Left colon (tissue), 2 donors: Measurements from ENCODE around the gene LIPN. TPM values are rescaled to one million over a fixed set of nuclear protein-coding genes. Genes with fewer than 3 reads are reported as not detected.

ENCODE experiments used
- ATAC-seq: fragments of 200-7000 bp; cut with Tn5 transposase; one replicate; pipeline ENCODE4 v1.9.1; 2020; ENCODE audit warnings: mild to moderate bottlenecking, moderate library complexity
- DNase-seq, 2 donors: peaks; one replicate each; pipeline ENCODE4 v3.0.0-alpha.2; 2020
- intact Hi-C, 2 donors: fragments of 100-400 bp; cut with DNase I in 1 of 2; cut with micrococcal nuclease in 1 of 2; formaldehyde crosslinking; loops; one replicate each; pipeline versions ENCODE4 v1.11.2 to v1.14.0; 2022; cut with DNase I, micrococcal nuclease
- total RNA-seq, 2 donors: library from RNA; stranded (reverse); fragmentation: NEBNext Ultra II Directional; extraction: Animal tissue kit (Norgen Biotek cat#: 25700); gene quantifications; one replicate each; pipeline ENCODE4 v1.2.1, GENCODE V29; 2021
- donor health status: DM: no; HTN: no; CAD: no.
- donor health status: DM: yes; HTN: yes; CAD: no.

Gene LIPN
- total RNA-seq, 2 donors from 2014 or later: not detected

DNA sequence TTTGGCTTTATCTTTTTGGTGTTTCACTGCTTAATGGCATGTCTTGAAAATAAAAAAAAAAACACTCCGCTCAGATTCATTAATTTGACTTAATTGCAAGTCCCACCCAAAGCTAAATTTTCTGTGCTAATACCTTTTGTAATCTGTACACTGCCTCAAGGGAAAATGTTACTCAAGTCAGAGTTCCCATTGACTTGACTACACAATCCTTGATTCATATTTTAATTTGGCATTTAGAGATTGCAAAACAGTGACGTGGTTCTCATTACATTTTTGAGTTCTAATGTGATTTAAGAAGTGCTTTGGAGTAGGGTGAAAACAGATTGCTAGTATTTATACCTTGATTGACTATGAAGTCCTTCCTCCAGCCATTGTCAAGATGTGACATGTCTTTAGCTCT, 21.4 kb downstream of the LIPN start:
- ATAC-seq: no peak
- intact Hi-C loops: no loop called here
- DNase-seq: no peak

DNA sequence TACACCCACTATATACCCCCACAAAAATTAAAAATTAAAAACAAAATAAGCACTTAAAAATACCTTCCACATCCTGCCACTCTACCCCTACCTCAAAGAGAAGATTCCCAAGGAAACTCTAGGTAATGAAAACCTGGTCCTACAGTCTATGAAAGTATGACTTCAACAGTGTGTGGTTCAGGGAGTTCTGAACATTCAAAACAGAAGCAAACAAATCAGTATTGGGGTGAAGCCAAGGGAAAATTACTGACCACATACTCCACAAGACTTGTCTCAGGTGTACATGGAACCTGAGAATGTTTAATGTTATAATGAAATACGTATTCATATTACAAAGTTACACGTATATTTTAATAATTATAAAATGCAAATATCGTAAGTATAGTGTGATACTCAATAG, 22.4 kb downstream of the LIPN start:
- intact Hi-C loops: no loop called here
- DNase-seq (no peak), ATAC-seq (no peak)

DNA sequence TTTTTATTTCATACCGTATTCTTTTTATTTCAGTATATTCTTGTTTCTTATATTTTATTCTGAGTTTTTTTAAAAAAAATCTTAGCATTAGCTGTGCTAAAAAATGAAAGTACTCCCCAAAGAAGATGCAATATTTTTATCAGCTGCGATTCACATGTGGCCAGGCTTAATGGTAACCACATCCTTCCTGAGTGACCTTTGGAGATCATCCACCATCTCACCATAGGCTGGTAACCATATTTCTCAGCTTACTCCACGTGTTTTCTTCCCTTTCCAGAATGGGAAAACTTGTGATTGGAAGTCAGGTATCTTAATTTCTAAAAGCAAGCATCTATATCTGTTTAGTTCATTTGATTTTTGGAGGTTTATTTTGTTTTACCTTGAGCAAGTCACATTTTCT, 23.9 kb downstream of the LIPN start:
- intact Hi-C loops: no loop called here
- no peak for ATAC-seq
- DNase-seq: no peak

DNA sequence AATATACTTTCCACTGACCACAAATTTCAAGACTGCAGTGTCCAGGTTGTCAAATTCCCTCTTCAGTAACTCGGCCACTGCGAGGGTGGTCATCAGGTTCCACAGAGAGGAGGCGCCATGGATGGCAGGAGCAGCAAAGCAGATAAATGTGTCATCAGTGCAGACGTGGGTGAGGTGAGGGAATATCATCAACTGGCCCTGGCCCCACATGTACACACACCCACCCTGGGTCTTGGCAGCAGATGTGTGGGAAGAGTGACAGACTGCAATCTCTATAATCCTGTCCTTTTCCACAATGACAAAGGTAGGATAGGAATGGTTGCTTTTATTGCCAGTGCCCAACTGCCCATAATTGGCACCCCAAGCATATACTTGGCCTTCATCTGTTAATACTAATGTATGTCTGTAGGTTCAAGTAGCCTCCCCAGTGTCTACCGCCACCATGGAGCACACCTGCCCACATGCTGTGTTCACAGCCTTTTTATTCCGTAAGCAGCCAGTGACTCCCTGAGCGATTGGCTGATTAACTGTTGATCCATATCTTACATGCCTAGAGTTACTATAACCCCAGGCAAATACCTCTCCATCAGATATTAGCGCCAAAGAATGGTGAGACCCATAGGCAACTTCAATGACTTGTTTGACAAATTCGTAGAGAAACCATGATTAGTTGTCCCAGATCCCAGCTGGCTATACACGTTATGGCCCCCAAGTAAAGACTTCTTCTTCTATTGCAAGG, 26.4 kb downstream of the LIPN start:
- ATAC-seq (no peak), DNase-seq (no peak)
- intact Hi-C loops: no loop called here

DNA sequence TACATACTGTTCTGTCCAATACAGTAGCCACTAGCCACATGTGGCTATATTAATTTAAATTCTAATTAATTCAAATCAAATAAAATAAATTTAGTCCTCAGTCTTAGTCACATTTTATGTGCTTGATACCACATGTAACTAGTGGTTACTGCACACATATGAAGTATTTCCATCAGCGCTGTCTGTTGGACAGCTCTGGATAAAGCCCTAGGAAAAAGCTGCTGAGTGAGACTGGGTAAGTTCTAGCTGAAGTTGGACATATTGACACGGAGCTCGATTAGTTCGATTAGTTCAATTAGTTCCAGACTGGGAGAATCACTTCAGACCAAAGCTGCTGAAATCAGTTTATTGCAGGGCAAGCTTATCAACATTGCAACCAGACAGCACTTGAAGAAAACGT, 27.6 kb downstream of the LIPN start:
- DNase-seq: no peak
- intact Hi-C loops: no loop called here
- ATAC-seq: no peak

DNA sequence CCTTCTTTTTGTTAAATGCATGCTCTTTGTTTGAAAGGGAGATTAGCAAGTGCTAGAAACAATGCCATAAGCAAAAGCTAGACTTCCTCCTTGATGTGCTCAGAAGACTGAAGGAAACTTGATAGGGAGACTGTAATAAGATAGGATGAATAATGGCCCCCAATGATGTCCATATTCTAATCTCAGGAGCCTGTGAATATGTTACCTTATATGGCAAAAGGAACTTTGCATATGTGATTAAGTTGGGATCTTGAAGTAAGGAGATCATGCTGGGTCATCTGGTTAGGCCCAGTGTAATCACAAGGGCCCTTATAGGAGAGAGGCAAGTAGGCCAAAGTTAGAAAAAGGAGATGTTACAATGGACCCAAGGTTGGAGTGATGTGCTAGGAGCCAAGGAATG, 29.1 kb downstream of the LIPN start:
- ATAC-seq: no peak
- intact Hi-C loops: no loop called here

DNA sequence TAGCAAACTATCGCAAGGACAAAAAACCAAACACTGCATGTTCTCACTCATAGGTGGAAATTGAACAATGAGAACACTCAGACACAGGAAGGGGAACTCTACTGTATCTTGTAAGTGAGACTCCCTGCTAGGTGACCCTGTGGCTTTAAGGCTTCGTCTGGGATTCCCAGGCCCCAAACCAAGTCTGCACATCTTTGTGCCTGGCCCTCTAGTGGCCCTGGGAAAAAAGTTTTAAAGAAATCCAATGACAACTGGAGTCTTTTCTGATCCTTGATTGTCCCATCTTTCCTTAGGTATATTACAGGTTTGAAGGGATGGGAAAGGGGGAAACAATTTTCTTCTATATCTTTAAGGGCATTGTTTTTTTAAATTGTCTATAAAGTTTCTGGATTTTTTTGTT, 32.1 kb downstream of the LIPN start:
- peak; percentile 62 for ATAC-seq

More for the DNA sequence above, 29.1 kb downstream of the LIPN start:
- no peak for DNase-seq

DNA sequence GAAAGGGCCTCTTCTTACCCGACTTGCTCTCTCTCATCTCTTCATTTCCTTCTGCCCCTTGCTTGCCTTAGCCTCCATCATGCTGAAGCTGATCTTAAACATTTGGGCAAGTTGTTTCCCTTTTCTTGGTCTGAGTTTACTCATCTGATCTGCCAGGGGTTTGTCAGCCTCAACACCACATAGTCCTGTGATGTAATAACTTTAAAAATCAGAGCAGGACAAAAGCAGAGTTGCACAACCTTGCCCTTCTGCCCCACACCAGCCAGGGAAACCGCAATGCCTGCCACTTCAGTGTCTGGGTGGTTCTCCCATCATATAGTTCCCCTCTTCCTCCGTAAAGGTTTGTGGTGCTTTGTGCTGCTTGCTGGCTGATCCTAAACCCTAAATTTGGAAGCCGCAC, 32.8 kb downstream of the LIPN start:
- ATAC-seq (no peak), DNase-seq (peak; percentile 4 to 23)
- intact Hi-C loops: no loop called here

More for the DNA sequence above, 32.1 kb downstream of the LIPN start:
- DNase-seq: peak in 1 of 2 donors; percentile 5
- intact Hi-C loops: no loop called here

DNA sequence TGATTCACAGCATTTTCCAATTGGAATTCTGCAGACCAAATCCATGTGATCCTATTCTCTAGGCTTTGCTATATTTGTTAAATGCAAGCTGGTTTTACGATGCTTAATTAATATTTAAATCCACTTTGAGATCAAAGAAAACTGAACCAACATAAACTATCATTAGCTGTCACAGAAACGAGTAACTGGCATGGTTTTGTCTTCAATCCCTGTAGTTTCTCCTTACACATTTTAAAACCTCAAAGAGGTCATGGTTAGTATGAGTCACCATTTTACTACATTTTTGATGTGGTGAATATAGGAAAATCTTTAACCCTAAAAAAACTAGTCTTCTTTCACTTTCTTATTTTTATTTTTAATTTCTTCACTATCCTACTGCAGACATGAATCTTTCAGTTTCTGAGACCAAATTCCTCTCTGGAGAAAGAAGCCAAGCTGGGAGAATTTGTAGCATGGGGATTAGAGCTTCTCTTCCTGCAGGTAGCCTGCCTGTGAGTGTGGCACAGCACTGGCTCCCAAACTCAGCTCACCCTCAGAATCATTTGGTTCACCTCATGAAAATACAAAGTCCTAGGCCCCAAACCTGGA, 34.0 kb downstream of the LIPN start:
- intact Hi-C loops: no loop called here
- no peak for ATAC-seq
- DNase-seq: no peak

DNA sequence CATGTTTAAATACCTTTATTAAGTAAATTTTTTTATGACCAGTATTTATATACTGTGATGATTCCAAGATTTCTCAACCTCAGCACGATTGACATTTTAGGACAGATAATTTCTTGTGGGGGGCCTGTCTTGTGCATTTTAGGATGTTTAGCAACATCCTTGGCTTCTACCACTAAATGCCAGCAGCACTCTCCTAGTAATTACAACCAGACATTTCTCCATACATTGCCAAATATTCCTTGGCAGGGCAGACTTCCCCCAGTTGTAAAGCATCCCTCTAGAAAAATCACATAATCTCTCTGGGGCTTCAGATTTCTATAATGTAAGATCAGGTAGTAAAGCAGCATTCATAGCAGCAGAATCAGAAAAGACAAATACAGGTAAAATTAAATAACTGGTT, 34.9 kb downstream of the LIPN start:
- no peak for ATAC-seq
- DNase-seq: no peak
- intact Hi-C loops: no loop called here

DNA sequence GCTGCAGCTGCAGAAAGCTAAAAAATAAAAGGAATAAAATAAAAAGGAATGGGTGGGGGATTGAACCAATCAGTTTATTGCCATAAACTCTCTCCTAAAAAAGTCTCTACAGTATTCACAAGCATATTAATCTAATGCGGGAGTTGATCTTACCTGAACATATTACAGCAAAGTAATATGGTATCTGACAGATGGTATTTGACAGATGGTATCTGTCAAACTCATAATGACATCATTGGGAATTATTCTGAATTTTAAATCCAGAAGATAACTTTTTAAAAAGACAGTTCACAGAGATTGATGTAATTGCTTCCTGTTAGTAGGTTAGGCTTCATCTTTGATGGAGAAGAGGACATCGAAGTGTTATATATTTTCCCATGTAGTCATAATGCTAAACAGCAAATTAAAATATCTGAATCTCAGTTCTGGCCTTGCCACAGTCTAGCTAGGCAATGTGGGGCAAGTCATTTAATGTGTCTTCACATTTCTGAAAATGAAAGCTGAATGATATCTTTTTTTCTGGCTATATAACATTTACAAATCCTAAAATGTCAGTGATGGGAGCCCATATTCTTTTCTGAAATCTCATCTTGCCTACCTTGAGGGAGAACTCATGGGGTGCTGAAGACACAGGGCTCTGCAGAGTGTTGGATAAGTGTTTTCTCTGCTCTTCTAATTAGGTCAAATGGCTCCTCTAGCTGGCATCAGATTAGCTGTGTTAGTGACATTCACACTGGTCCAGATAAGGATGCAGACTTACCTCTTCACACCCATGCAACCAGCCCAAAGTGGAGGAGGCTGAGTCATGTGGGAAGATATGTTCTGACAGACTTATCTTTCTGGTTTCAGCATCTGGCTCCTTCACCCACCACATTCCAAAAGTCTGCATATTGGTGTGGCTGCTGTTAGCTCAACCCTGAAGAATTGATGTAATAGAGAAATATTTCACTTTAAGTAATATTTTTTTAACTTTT, 40.6 kb downstream of the LIPN start:
- no peak for DNase-seq
- intact Hi-C loops: no loop called here
- ATAC-seq: no peak

DNA sequence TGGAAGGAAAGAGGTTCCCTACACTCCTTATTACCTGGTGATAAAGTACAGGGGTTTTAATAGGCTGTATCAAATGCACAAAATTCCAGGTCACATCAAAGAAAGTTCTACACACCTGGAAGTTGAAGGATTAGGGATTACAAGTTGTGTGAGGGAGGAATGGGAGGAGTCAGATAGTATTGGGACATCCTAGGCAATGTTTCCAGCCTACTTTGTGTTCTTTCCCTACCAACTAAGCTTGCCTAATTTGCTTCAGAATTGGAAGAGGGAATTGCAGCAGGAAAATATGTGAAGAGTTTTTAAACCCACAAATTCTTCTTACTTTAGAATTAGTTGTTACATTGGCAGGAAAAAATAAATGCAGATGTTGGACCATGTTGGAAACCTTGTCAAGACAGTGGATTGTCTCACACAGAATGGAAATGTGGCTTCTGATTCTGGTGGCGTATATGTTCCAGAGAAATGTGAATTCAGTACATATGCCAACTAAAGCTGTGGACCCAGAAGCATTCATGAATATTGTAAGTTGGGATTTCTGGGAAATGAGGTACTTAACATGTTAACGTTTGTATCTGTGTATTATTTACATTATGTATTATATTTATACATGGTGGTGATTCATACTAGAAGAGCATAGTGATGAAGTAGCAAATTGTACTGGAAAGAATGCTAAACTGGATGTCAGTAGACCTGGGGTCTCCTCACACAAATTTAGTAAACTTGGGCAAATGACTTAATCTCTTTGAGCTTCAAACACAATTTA, 42.9 kb downstream of the LIPN start, which contains the start of gene LIPM:
LIPM (plus strand) TSS at position 208 of the 763 bp plus-strand sequence; CDS start at position 375, 167 bp downstream.
- ATAC-seq: no peak
- intact Hi-C loops: no loop called here
- no peak for DNase-seq

DNA sequence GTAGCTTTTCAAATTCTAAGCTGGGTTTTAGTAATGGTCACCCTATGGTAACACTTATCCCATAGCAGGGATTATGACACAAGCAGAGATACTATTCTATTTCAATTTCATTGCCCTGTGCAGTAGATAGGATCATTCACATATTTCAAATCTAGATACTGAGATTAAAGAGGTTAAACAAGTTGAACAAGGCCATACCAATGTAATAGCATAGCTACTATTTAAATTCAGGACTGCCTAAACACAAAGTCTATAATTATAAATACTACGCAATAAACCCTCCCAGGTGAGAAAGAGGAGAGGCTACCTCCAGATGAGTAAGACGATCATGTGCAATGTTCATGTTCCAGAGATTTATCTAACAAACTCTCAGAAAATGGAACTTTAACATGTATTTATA, 43.8 kb downstream of the LIPN start:
- ATAC-seq: no peak
- DNase-seq: no peak
- intact Hi-C loops: no loop called here

DNA sequence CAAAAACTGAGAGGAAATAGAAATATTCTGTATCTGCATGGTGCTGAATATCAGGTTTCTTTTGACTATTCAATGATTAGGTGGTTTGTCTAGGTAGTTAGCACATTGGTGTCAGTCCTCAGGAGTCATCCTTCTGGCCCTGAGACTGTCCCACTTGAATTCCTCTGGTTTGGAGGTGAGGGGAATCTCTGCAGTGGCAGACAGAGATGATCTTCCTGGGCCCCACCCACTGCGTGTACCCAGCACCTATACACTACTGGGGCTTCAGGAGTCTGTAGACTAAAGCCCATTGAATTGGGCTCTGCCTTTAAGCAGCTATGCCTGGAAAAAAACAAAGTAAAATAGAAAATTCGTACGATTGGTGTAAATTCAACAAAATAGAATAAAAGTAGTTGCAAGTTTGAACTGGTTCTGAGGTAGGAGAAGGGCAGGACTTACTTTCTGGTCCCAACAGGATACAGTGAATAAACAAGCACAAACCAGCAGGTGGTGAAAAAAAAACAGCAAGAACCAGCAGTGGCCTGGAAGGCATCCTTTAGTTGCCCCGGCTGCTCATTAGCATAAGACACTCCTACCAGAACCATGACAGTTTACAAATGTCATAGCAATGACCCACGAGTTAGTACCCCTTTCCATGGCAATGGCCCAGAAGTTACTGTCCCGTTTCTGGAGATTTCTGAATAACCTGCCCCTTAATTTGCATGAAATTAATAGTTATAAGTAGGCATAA, 44.4 kb downstream of the LIPN start:
- ATAC-seq (no peak), DNase-seq (no peak)
- intact Hi-C loops: no loop called here

DNA sequence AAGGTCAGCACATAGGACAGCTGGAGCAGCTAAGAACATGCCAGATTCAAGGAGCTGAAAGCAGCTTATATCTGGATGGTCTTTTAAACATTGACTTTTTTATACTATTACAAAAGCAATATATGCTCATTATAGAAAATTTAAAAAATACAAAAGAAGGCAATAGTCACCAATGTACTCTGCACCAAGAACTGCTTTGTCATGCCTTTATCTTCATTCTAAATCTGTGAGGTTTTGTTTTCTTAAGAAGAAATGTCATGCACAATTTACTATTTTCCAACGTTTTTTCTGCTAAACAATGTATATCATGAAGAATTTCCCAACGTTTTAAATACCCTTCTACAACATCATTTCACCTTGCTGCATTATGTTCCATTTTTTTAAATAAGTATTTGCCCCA, 45.5 kb downstream of the LIPN start:
- DNase-seq (no peak), ATAC-seq (no peak)
- intact Hi-C loops: no loop called here

DNA sequence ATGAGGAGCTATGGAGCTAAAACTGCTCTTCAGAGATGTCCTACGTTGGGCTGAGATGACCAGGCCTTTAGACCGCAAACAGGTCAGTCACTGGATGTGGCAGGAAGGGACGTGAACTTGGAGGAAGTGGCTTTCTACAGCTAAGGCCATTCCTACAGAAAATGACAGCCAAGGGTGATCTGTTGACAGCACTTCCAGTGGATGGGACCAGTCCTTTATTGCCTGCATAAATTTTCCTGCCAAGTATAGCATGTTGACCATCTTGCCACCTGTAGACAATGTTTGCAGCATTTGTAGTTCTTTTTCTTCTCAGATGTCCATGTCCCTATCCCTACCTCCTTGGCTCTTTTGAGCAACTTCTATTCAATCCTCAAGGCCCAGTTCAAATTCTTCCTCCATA, 46.1 kb downstream of the LIPN start:
- DNase-seq: no peak
- intact Hi-C loops: no loop called here
- ATAC-seq: no peak

DNA sequence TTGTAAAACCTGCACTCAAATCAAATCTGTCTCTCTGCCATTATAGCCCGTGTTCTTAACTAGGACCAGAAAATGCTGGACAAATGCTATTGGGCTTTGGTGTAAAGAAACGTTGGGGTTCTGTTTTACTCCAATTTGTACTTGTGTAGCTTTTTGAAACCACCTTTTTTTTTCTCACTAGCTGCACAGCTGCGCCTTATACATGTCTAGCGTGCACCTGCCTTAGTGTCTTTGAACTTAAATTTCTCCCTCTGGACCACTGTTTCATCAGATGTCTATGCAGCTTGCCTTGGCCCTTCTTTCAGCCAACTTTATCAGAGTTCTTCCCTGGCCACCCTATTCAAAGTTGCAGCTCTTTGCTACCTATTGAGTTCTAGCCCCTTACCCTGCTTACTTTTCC, 49.8 kb downstream of the LIPN start:
- ATAC-seq (no peak), DNase-seq (no peak)
- intact Hi-C loops: no loop called here

DNA sequence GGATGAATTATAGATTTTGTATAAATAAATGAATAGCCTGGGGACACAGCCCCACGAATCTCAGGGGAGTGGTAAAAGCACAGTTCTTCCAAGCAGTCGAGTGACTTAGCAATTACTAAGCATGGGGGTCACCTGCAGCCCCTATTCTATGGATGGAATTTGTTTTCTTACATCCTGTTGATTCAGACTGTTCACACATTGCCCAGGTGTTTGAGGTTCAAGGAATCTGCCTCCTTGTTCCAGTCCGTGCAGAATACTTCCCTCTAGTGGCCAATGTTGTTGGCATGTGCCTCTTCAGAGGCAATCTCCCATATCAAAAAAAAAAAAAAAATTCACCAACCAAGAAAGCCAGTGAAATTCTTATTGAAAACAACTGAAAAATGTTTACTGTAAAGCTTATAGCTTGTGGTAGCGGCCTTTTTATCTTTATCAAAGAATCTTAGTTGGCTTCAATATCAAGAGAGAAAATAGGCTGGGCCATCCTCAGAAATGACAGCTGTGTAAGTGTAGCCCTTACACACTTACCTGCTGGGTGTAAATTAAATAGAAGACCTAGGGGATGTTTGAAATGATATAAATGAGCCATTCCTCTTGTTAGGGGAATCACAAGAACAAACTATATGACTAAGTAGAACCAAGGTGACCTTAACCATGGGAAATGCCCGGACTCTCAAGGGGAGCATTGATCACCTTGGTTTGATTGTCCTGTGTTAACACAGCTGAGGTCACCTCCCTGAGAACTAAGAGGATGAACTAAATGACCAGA, 50.6 kb downstream of the LIPN start:
- DNase-seq: peak; percentile 9 to 25
- intact Hi-C loops: no loop called here
- ATAC-seq: peak; percentile 80
